Transverse colon (tissue), 4 donors: ENCODE data around the gene NOL9. TPM values are rescaled to one million over a fixed set of nuclear protein-coding genes. Genes with fewer than 3 reads are reported as not detected.

ENCODE experiments used
- DNase-seq: peaks from one replicate; pipeline ENCODE4 v3.0.0-alpha.2; 2019
- H3K27ac ChIP-seq, 4 donors: fragments of 200-600 bp; sonication (generic); 2 replicates each; pipeline ENCODE4 v1.5.1; 2016 to 2018; ENCODE audit warnings: inconsistent platforms in 4 of 4
- H3K27me3 ChIP-seq: fragments of 200-600 bp; sonication (generic); 2 replicates; pipeline ENCODE4 v1.5.1; 2017; ENCODE audit warnings: inconsistent platforms
- H3K36me3 ChIP-seq, 4 donors: fragments of 200-600 bp; sonication (generic); 2 replicates each; pipeline ENCODE4 v1.5.1; 2017 to 2019; ENCODE audit warnings: inconsistent platforms in 4 of 4
- H3K4me1 ChIP-seq, 4 donors: fragments of 200-600 bp; sonication (generic); 2 replicates each; pipeline ENCODE4 v1.5.1; 2017 to 2020; ENCODE audit warnings: inconsistent platforms in 4 of 4
- H3K4me3 ChIP-seq, 4 donors: fragments of 200-600 bp; sonication (generic); 1 replicate in 1 of 4; 2 replicates in 3 of 4; pipeline versions ENCODE4 v1.5.1 to v1.6.1; 2017 to 2019; ENCODE audit warnings: inconsistent platforms in 4 of 4
- H3K9me3 ChIP-seq, 2 donors: fragments of 200-600 bp; sonication (generic); 2 replicates each; pipeline ENCODE4 v1.5.1; 2017 to 2019; ENCODE audit warnings: inconsistent platforms in 2 of 2
- CTCF ChIP-seq, 5 experiments: fragments of 200-600 bp in 3 of 5; fragments of 450-650 bp in 2 of 5; sonication (generic) in 3 of 5; IDR thresholded peaks; 1 replicate in 2 of 5; 2 replicates in 3 of 5; pipeline ENCODE4 v1.5.1; 2016 to 2017; ENCODE audit warnings: antibody characterized with exemption in 5 of 5, inconsistent platforms in 3 of 5, mild to moderate bottlenecking in 2 of 5, moderate library complexity in 1 of 5
- EP300 ChIP-seq: sonication (generic); formaldehyde crosslinking; IDR thresholded peaks from one replicate; pipeline ENCODE4 v1.6.1; 2017; ENCODE audit warnings: antibody characterized with exemption, low read depth
- POLR2A ChIP-seq: fragments of 450-650 bp; IDR thresholded peaks from one replicate; pipeline ENCODE4 v1.6.1; 2016; ENCODE audit warnings: antibody characterized with exemption, mild to moderate bottlenecking, moderate library complexity
- POLR2AphosphoS5 ChIP-seq, 3 donors: sonication (generic); formaldehyde crosslinking; IDR thresholded peaks; one replicate each; pipeline ENCODE4 v1.6.1; 2016; ENCODE audit warnings: antibody characterized with exemption in 3 of 3
- WGBS, 2 donors: methylation state at CpG; one replicate each; pipeline ENCODE4 v1.1.5; 2018; ENCODE audit warnings: low coverage in 1 of 2; 5-methylcytosine and 5-hydroxymethylcytosine counted together
- in situ Hi-C, 4 donors: fragments of 200-750 bp; cut with MboI; loops; one replicate each; pipeline versions ENCODE4 v1.15.0 to v1.15.1; 2017; ENCODE audit warnings: low sequenced_read_pairs in 3 of 4, low pct_ligation_motif_present in 1 of 4, low pct_unique_long_range_greater_than_20kb in 1 of 4
- intact Hi-C: fragments of 100-400 bp; cut with DNase I; formaldehyde crosslinking; loops from one replicate; pipeline ENCODE4 v1.15.1; 2023; ENCODE audit warnings: low total_unique reads
- total RNA-seq, 4 donors: library from RNA; depleted of rRNA; stranded (reverse); fragments of >200 nt; gene quantifications; one replicate each; pipeline ENCODE4 v1.1.0, GENCODE V29; 2016

The NOL9 gene
- total RNA-seq, 4 donors from 2014 or later: 8.0 to 30.0 (median 13.8) TPM

- TF ChIP-seq POLR2A (no peak), EP300 (no peak), POLR2AphosphoS5 (IDR thresholded peaks at IDR 0.05) (no peak), CTCF (IDR thresholded peaks at IDR 0.05) (no peak)
- no peak overlapping the region for H3K27ac ChIP-seq
- peaks cover 0 to 49% (median 18%) of the 10 kb centered on the region in 4 donors for H3K36me3 ChIP-seq
- in situ Hi-C loops (no loop called here), intact Hi-C loops (no loop called here)
- H3K27me3 ChIP-seq: no peaks in the 10 kb centered on the region
- 83 to 94% methylated on average over 1 to 15 of the region's 15 CpGs for WGBS, 2 donors
- H3K4me1 ChIP-seq: peaks cover 10 to 43% (median 32%) of the 10 kb centered on the region in 4 donors
- H3K4me3 ChIP-seq: no peak overlapping the region
- DNase-seq: no peak
- H3K9me3 ChIP-seq: no peaks in the 10 kb centered on the region
These were observed 39.5 kb upstream of the NOL9 start for GRCh38 chr1:6593810-6594209.

DNA sequence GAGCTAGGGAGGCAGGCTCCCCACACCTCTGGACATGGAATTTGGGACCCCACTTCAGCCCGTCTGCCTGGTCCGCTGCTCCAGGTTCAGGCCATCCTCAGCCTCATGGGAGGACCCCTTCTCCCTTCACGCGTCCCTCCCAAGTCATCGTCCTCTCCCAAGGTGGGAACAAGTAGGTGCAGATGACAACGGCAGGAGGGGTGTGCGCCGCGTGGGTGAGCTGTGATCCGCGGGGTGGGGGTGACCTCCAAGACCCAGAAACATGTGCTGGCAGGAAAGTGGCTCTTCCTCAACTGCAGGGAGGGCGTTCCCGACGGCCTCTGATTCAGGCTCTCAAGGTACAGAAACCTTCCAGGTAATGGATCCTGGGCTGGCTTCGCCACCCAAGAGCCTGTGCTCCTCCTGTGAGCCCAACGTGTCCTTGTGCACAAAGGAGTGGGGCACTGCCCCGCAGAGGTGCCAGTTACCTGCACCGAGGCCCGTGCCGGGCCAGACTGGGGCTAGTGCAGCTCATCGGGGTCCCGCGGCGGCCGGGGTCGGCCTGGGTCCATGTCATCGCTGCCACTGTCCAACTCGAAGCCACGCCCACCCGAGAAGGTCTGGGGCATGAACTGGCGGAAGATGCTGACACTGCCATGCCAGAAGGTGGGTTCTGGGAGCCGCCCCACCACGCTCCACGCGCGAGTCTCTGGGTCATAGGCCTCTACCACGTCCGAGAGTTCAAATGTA is 38.7 kb upstream of the NOL9 start:
- peaks cover 8 to 38% (median 27%) of the 10 kb centered on the region in 4 donors for H3K4me1 ChIP-seq
- in situ Hi-C loops: no loop called here
- 94% methylated on average over 37 of the region's 38 CpGs; no CpG with 5 or more reads in 1 of the 2 donors for WGBS, 2 donors
- intact Hi-C loops: no loop called here
- DNase-seq: no peak
- H3K27me3 ChIP-seq: no peaks in the 10 kb centered on the region
- TF ChIP-seq POLR2A: no peak
- TF ChIP-seq EP300: no peak
- TF ChIP-seq CTCF (IDR thresholded peaks at IDR 0.05): no peak
- TF ChIP-seq POLR2AphosphoS5 (IDR thresholded peaks at IDR 0.05): no peak
- peaks cover 0 to 46% (median 17%) of the 10 kb centered on the region in 4 donors for H3K36me3 ChIP-seq
- H3K27ac ChIP-seq: no peak overlapping the region
- no peak overlapping the region for H3K4me3 ChIP-seq
- H3K9me3 ChIP-seq: no peaks in the 10 kb centered on the region

DNA sequence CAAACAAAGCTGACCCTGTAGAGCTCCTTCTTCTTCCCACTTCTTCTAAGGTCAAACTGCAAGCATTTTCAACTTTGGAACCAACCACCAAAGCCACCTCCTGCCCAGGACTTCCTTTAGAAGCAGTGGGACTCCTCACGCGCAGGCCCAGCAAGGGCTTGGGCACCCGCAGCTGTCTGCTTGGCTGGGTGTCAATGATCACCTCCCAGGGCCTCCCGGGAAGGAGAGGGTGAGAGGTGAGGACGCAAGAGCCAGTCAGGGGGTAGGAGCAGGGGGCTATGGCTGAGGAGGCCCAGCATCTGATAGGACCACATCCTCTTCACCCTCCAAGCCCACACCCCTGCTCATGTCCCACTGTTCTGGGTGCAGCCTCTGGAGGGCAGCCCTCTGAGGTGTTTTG is 38.1 kb upstream of the NOL9 start:
- H3K36me3 ChIP-seq: peaks cover 0 to 42% (median 15%) of the 10 kb centered on the region in 4 donors
- intact Hi-C loops: no loop called here

More for the DNA sequence above, 38.1 kb upstream of the NOL9 start:
- Histone ChIP-seq H3K27ac (no peak overlapping the region), H3K9me3 (no peaks in the 10 kb centered on the region), H3K4me3 (no peak overlapping the region), H3K27me3 (no peaks in the 10 kb centered on the region), H3K4me1 (peaks cover 8 to 37% (median 26%) of the 10 kb centered on the region in 4 donors)
- TF ChIP-seq EP300 (no peak), POLR2A (no peak), POLR2AphosphoS5 (IDR thresholded peaks at IDR 0.05) (no peak), CTCF (IDR thresholded peaks at IDR 0.05) (no peak)
- no peak for DNase-seq
- in situ Hi-C loops: no loop called here
- 60% methylated on average over 4 of the region's 5 CpGs; no CpG with 5 or more reads in 1 of the 2 donors for WGBS, 2 donors
